ENCODE results near the gene APOBEC2. TPM values are rescaled to one million over a fixed set of nuclear protein-coding genes. Genes with fewer than 3 reads are reported as not detected.

APOBEC2 gene
- total RNA-seq, 1 donor from 2014 or later, result 664 TPM

- peak overlapping the region; percentile 94 for H3K27ac ChIP-seq (ENCODE audit: low read depth, low read length)
- no peaks in the 10 kb centered on the region for H3K9me3 ChIP-seq (ENCODE audit: control insufficient read depth in 3 of 3, low read length in 3 of 3)
- H3K36me3 ChIP-seq (ENCODE audit: control insufficient read depth in 3 of 3, insufficient read depth in 3 of 3, low read length in 3 of 3), result peaks cover 8 to 37% (median 17%) of the 10 kb centered on the region in 3 donors
- H3K9ac ChIP-seq (ENCODE audit: low read depth in 1 of 3, low read length in 3 of 3), result peak overlapping the region; percentile 91 to 99 (median 96)
- H3K4me1 ChIP-seq (ENCODE audit: control insufficient read depth in 3 of 3, insufficient read depth in 3 of 3, low read length in 3 of 3), result peaks cover 44 to 52% (median 48%) of the 10 kb centered on the region in 3 donors
- no peaks in the 10 kb centered on the region for H3K27me3 ChIP-seq (ENCODE audit: control insufficient read depth in 3 of 3, insufficient read depth in 3 of 3, low read length in 3 of 3)
- H3K4me3 ChIP-seq (ENCODE audit: low read length in 3 of 3), result peak overlapping the region; percentile 83 to 89 (median 88)
These were observed 2.1 kb downstream of the APOBEC2 start for GRCh38 chr6:41055149-41055548.

GRCh38 chr6:41056768-41057490, 3.9 kb downstream of the APOBEC2 start:
- Histone ChIP-seq H3K36me3 (ENCODE audit: control insufficient read depth in 3 of 3, insufficient read depth in 3 of 3, low read length in 3 of 3) (peaks cover 13 to 50% (median 25%) of the 10 kb centered on the region in 3 donors), H3K9me3 (ENCODE audit: control insufficient read depth in 3 of 3, low read length in 3 of 3) (no peaks in the 10 kb centered on the region), H3K27ac (ENCODE audit: low read depth, low read length) (peak overlapping the region; percentile 94), H3K4me1 (ENCODE audit: control insufficient read depth in 3 of 3, insufficient read depth in 3 of 3, low read length in 3 of 3) (peaks cover 44 to 47% (median 46%) of the 10 kb centered on the region in 3 donors), H3K27me3 (ENCODE audit: control insufficient read depth in 3 of 3, insufficient read depth in 3 of 3, low read length in 3 of 3) (no peaks in the 10 kb centered on the region), H3K4me3 (ENCODE audit: low read length in 3 of 3) (peak overlapping the region; percentile 83 to 89 (median 88)), H3K9ac (ENCODE audit: low read depth in 1 of 3, low read length in 3 of 3) (peak overlapping the region; percentile 91 to 99 (median 96))

DNA sequence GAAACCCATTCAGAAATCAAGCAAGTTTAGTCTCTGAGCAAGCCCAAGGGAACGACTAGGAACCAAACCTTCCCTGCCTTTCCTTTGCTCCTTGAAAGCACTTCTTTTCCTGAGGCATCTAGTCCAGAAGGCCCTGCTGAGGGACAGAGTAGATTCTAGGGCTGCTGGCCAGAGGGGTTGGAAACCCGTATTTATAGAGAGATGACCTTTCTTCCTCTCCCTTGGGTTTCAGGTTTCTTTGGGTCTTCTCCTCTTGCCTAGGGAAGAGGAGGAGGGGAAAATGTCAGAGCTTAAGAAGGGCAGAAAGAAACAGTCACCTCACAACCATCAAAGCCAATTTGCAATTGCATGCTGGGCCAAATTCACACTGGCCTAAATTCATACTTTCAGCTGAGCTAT, 5.8 kb downstream of the APOBEC2 start:
- Histone ChIP-seq H3K4me3 (ENCODE audit: low read length in 3 of 3) (peak overlapping the region; percentile 30 to 83 (median 38)), H3K27ac (ENCODE audit: low read depth, low read length) (peak overlapping the region; percentile 94), H3K9me3 (ENCODE audit: control insufficient read depth in 3 of 3, low read length in 3 of 3) (no peaks in the 10 kb centered on the region), H3K36me3 (ENCODE audit: control insufficient read depth in 3 of 3, insufficient read depth in 3 of 3, low read length in 3 of 3) (peaks cover 18 to 59% (median 39%) of the 10 kb centered on the region in 3 donors), H3K27me3 (ENCODE audit: control insufficient read depth in 3 of 3, insufficient read depth in 3 of 3, low read length in 3 of 3) (no peaks in the 10 kb centered on the region), H3K9ac (ENCODE audit: low read depth in 1 of 3, low read length in 3 of 3) (peak overlapping the region; percentile 63 to 99 (median 91)), H3K4me1 (ENCODE audit: control insufficient read depth in 3 of 3, insufficient read depth in 3 of 3, low read length in 3 of 3) (peaks cover 34 to 43% (median 38%) of the 10 kb centered on the region in 3 donors)

DNA sequence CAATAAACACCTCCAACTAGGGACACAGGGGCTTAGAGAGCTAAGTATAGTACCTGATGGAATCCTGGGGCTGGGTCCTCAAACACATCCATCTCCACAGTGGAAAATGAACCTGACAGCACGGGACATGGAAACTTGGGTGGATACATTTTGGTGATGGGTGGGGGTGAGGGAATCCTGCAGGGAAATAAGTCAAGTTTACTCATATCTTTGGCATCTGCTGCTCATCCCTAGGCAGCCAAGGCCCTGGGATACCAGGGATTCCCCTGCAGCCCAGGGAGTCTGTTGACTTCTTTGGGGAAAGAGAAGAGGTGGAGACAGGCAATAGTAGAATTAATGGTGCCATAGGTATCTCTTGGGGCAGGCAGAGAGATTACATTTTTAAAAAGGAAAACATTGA, 6.6 kb downstream of the APOBEC2 start:
- H3K27ac ChIP-seq (ENCODE audit: low read depth, low read length), result peak overlapping the region; percentile 94
- H3K4me1 ChIP-seq (ENCODE audit: control insufficient read depth in 3 of 3, insufficient read depth in 3 of 3, low read length in 3 of 3), result peaks cover 36 to 47% (median 45%) of the 10 kb centered on the region in 3 donors
- H3K9ac ChIP-seq (ENCODE audit: low read depth in 1 of 3, low read length in 3 of 3), result peak overlapping the region; percentile 52 to 74 (median 63)
- no peaks in the 10 kb centered on the region for H3K27me3 ChIP-seq (ENCODE audit: control insufficient read depth in 3 of 3, insufficient read depth in 3 of 3, low read length in 3 of 3)
- peak overlapping the region; percentile 30 to 83 (median 38) for H3K4me3 ChIP-seq (ENCODE audit: low read length in 3 of 3)
- no peaks in the 10 kb centered on the region for H3K9me3 ChIP-seq (ENCODE audit: control insufficient read depth in 3 of 3, low read length in 3 of 3)
- peaks cover 20 to 59% (median 41%) of the 10 kb centered on the region in 3 donors for H3K36me3 ChIP-seq (ENCODE audit: control insufficient read depth in 3 of 3, insufficient read depth in 3 of 3, low read length in 3 of 3)

- Histone ChIP-seq H3K36me3 (ENCODE audit: control insufficient read depth in 3 of 3, insufficient read depth in 3 of 3, low read length in 3 of 3) (peaks cover 13 to 60% (median 45%) of the 10 kb centered on the region in 3 donors), H3K9me3 (ENCODE audit: control insufficient read depth in 3 of 3, low read length in 3 of 3) (no peaks in the 10 kb centered on the region), H3K9ac (ENCODE audit: low read depth in 1 of 3, low read length in 3 of 3) (peak overlapping the region; percentile 57 to 82 (median 75)), H3K4me1 (ENCODE audit: control insufficient read depth in 3 of 3, insufficient read depth in 3 of 3, low read length in 3 of 3) (peaks cover 41 to 50% (median 48%) of the 10 kb centered on the region in 3 donors), H3K4me3 (ENCODE audit: low read length in 3 of 3) (peak overlapping the region; percentile 55 to 83 (median 68)), H3K27me3 (ENCODE audit: control insufficient read depth in 3 of 3, insufficient read depth in 3 of 3, low read length in 3 of 3) (no peaks in the 10 kb centered on the region), H3K27ac (ENCODE audit: low read depth, low read length) (peak overlapping the region; percentile 69)
These were observed 8.3 kb downstream of the APOBEC2 start for GRCh38 chr6:41061196-41061726.

- peak overlapping the region; percentile 55 to 83 (median 68) for H3K4me3 ChIP-seq (ENCODE audit: low read length in 3 of 3)
- peak overlapping the region; percentile 57 to 82 (median 75) for H3K9ac ChIP-seq (ENCODE audit: low read depth in 1 of 3, low read length in 3 of 3)
- H3K27ac ChIP-seq (ENCODE audit: low read depth, low read length), result peak overlapping the region; percentile 69
- peaks cover 42 to 49% (median 46%) of the 10 kb centered on the region in 3 donors for H3K4me1 ChIP-seq (ENCODE audit: control insufficient read depth in 3 of 3, insufficient read depth in 3 of 3, low read length in 3 of 3)
- H3K36me3 ChIP-seq (ENCODE audit: control insufficient read depth in 3 of 3, insufficient read depth in 3 of 3, low read length in 3 of 3), result peaks cover 13 to 53% (median 46%) of the 10 kb centered on the region in 3 donors
- no peaks in the 10 kb centered on the region for H3K27me3 ChIP-seq (ENCODE audit: control insufficient read depth in 3 of 3, insufficient read depth in 3 of 3, low read length in 3 of 3)
- H3K9me3 ChIP-seq (ENCODE audit: control insufficient read depth in 3 of 3, low read length in 3 of 3), result no peaks in the 10 kb centered on the region
These were observed 9.1 kb downstream of the APOBEC2 start for GRCh38 chr6:41062056-41062455.

GRCh38 chr6:41063884-41064285, 10.9 kb downstream of the APOBEC2 start:
- H3K27me3 ChIP-seq (ENCODE audit: control insufficient read depth in 3 of 3, insufficient read depth in 3 of 3, low read length in 3 of 3), result no peaks in the 10 kb centered on the region
- H3K27ac ChIP-seq (ENCODE audit: low read depth, low read length), result peak overlapping the region; percentile 69
- H3K4me1 ChIP-seq (ENCODE audit: control insufficient read depth in 3 of 3, insufficient read depth in 3 of 3, low read length in 3 of 3), result peaks cover 28 to 41% (median 31%) of the 10 kb centered on the region in 3 donors
- H3K9me3 ChIP-seq (ENCODE audit: control insufficient read depth in 3 of 3, low read length in 3 of 3), result no peaks in the 10 kb centered on the region
- peak overlapping the region; percentile 7 to 68 (median 33) for H3K4me3 ChIP-seq (ENCODE audit: low read length in 3 of 3)
- H3K36me3 ChIP-seq (ENCODE audit: control insufficient read depth in 3 of 3, insufficient read depth in 3 of 3, low read length in 3 of 3), result peaks cover 13 to 47% (median 47%) of the 10 kb centered on the region in 3 donors
- H3K9ac ChIP-seq (ENCODE audit: low read depth in 1 of 3, low read length in 3 of 3), result peak overlapping the region; percentile 55 to 75 (median 57)

GRCh38 chr6:41064841-41065240, 11.8 kb downstream of the APOBEC2 start:
- Histone ChIP-seq H3K27me3 (ENCODE audit: control insufficient read depth in 3 of 3, insufficient read depth in 3 of 3, low read length in 3 of 3) (no peaks in the 10 kb centered on the region), H3K4me3 (ENCODE audit: low read length in 3 of 3) (no peak overlapping the region), H3K9ac (ENCODE audit: low read depth in 1 of 3, low read length in 3 of 3) (peak overlapping the region in 1 of 3 donors; percentile 55), H3K36me3 (ENCODE audit: control insufficient read depth in 3 of 3, insufficient read depth in 3 of 3, low read length in 3 of 3) (peaks cover 13 to 53% (median 49%) of the 10 kb centered on the region in 3 donors), H3K4me1 (ENCODE audit: control insufficient read depth in 3 of 3, insufficient read depth in 3 of 3, low read length in 3 of 3) (peaks cover 21 to 33% (median 25%) of the 10 kb centered on the region in 3 donors), H3K27ac (ENCODE audit: low read depth, low read length) (peak overlapping the region; percentile 69), H3K9me3 (ENCODE audit: control insufficient read depth in 3 of 3, low read length in 3 of 3) (no peaks in the 10 kb centered on the region)

DNA sequence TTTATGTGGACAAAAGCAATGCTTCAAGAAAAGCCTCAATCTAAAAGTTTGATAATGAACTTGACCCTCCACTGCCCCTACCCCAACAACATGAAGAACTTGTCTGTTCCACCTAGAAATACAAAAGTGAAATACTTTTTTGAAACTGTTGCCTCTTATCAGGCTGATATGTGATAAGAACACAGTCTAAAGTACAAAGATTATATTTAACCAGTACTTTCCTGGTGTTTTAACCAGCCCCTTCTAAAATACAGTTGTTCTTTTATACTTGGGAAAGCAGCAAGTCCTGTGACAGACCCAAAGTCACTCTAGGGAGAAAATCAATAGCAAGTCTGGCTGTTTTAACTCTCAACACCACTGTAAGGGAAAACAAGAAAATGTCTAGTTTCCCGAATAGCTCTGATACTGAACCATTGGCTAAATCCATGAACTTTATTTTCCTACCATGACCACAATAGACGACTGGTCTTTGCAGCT, 12.6 kb downstream of the APOBEC2 start:
- H3K27me3 ChIP-seq (ENCODE audit: control insufficient read depth in 3 of 3, insufficient read depth in 3 of 3, low read length in 3 of 3), result no peaks in the 10 kb centered on the region
- no peaks in the 10 kb centered on the region for H3K9me3 ChIP-seq (ENCODE audit: control insufficient read depth in 3 of 3, low read length in 3 of 3)
- peak overlapping the region in 1 of 3 donors; percentile 18 for H3K9ac ChIP-seq (ENCODE audit: low read depth in 1 of 3, low read length in 3 of 3)
- H3K4me3 ChIP-seq (ENCODE audit: low read length in 3 of 3), result no peak overlapping the region
- peaks cover 18 to 30% (median 23%) of the 10 kb centered on the region in 3 donors for H3K4me1 ChIP-seq (ENCODE audit: control insufficient read depth in 3 of 3, insufficient read depth in 3 of 3, low read length in 3 of 3)
- H3K36me3 ChIP-seq (ENCODE audit: control insufficient read depth in 3 of 3, insufficient read depth in 3 of 3, low read length in 3 of 3), result peaks cover 13 to 52% (median 50%) of the 10 kb centered on the region in 3 donors
- H3K27ac ChIP-seq (ENCODE audit: low read depth, low read length), result no peak overlapping the region

Measured in skeletal muscle tissue (tissue), 4 donors.